GM19372 (cell line): Measurements from ENCODE around the gene NRXN2.

ENCODE experiments used
- ATAC-seq: cut with Tn5 transposase; IDR thresholded peaks from one replicate; pipeline ENCODE4 v1.9.1; 2021; ENCODE audit warnings: mild to moderate bottlenecking, low read depth, moderate library complexity; ENCODE audit not compliant: unreplicated experiment

The NRXN2 gene

DNA sequence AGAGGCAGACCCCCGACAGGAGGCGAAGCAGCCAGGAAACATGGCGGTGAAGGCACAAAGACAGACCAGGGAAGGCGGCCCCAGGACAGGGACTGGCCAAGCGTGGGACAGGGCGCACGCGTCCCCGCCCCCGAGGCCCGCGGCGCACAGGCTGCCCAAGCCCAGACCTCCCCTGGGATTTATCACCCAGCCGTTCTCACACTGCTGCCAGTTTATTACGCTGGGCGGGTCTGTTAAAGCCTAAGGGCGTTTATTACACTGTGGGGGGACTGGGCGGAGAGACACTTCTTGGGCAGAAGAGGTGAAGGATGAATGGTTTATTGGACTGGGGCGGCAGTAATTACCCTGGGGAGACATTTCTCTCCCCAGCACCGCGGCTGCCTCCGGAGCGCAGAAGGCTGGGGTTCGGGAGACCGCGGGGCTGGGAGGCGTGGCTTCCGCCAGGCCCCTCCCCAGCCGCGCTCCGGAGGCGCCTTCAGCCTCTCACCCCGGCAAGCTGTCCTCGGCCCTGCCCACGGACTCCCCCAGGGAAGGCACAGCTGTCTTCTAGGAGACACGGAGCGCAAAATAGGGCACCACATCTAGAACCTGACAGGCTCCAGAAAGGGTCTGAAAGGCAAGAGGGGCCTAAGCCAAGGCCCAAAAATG lies 84.9 kb downstream of the NRXN2 start:
- no peak for ATAC-seq

DNA sequence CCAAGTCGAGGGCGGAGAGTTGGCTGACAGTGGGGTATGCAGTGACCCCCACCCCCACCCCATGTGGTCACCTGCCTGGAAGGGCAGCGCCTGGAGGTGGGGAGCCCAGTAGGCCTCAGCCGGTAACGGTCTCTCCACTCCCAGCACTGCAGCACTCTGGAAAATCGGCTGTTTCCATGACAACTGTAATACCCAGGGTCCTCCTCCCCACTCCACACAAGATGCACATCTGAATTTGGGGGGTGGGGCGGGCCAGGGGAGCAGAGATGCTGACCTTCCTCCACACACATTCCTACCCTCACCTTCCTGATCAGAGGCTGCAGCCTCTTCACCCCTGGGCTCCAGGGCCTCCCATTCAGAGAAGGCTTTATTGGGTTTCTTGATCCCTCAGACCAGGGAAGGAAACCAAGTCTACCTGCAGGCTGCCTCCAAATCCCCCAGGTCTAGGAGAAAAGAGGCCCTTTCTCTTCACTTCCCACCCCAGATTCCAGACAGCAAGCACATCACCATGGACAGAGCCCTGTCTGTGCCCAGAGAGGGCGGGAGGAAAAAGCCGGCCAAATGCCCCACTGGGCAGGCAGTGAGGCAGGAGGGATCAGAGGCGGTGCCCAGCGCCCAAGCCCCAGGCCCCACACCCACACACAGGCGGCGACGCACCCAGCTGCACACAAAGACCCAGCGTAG lies 85.5 kb downstream of the NRXN2 start:
- no peak for ATAC-seq

DNA sequence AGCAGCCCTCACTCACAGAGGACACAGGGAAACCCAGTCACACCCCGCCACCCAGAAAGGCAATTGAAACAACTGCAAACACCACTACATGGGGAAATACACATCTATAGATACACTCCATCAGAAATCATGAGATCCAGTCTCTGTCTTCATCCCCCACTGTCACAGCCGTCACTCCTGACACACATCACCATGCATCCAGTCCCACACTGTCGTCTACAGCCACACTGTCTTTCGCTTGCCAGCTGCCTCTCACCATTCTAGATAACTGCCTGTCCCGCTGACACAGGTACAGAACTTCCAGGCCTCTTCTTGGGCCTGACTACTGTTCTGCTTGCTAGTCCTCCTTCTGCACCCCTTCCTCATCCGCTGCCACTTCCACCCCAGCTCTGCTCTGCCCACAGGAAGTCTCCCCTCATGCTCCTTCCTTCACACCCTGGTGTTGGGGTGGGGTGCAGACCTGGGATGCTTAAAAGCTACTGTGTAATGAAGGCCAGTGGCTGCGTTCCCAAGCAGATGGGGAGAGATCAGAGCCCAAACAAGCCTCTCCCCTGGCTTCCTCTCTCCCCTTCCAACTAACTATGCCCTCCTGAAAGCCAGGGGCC lies 89.3 kb downstream of the NRXN2 start:
- no peak for ATAC-seq

DNA sequence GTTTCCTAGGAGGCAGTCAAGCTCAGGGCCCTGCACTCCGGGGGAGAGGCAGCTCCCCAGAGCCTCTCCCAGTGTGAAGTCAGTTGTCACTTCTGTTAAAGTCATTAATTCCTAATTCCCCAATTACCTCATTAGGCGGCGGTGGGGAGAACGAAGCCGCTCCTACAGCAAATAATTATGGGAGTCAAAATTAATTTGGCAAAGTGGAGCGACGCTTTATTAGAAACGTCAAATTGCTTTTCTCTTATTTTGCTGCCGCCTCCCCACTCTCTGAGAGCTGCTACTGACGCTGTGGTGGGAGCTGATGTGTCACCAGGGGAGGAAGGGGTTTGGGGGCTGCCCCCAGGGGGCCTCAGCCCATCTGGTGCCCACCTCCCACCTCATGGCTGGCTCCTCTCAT lies 90.3 kb downstream of the NRXN2 start:
- no peak for ATAC-seq

DNA sequence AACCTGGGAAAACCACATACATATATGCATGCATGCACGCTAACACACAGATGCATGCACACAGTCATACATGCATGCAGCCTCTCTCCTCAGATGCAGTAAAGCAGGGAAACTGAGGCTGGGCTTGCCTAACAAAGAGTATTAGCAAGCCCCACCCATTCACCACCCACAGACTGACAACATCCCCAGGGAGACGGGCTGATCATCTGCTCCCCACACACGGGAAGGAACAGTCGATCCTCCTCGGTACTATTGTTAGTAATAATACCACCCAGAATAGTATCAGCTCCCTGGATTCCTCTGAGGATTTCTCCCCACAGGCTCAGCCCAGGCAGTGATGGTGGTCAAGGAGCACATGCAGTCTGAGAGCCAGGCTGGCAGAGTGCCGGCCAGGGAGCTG lies 90.8 kb downstream of the NRXN2 start:
- ATAC-seq = no peak

DNA sequence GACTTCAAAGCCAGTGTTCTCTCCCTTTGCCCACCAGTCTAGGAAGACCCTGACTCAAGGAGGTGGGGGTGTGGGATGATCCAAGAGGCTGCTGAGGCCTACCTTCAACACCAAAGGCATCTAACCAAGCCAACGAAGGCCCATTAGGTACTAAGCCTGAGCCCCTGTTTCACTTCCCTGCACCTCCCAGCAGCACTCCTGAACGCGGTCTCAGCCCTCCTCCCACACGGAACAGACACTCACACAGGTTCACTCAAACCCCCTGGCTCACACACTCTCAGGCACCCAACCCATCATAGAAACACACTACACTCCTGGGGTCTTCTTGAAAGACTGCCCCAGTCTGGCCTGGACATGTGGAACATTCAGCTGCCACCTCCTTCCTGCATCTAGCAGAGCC lies 91.3 kb downstream of the NRXN2 start:
- ATAC-seq = no peak

DNA sequence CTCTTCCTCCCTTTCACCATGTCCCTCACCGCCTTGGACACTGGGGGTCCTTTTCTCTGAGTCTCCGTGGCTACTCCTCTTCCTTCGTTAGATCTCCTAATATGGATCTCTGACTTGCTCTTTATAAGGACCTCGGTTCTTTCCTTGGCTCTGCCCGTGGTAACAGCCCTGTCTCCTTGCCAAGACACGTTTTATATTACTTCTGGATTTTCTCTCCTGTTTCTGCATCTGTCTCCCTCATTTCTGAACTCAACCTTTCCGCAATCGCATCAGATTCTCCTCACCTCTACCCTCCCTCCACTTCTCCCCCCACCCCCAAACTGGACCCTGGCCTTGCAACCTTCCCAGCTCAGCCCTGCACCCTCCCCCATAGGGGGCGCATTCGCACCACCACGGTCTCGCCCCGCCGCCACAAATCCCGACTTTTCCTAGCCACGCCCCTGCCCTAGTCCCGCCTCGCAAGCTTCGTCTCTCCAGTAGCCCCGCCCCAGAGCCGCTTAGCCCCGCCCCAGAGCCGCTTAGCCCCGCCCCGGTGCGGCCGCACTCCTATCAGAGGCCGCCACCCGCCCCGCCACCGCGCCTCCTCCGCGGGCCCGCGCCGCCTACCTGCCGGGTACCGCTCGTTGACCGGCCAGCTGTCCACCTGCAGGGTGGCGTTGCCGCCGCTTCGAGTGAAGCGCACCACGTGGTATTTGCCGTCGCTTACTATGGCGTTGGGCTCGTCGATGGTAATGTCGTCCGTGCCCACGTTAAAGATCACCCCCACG lies 93.0 kb downstream of the NRXN2 start:
- no peak for ATAC-seq

DNA sequence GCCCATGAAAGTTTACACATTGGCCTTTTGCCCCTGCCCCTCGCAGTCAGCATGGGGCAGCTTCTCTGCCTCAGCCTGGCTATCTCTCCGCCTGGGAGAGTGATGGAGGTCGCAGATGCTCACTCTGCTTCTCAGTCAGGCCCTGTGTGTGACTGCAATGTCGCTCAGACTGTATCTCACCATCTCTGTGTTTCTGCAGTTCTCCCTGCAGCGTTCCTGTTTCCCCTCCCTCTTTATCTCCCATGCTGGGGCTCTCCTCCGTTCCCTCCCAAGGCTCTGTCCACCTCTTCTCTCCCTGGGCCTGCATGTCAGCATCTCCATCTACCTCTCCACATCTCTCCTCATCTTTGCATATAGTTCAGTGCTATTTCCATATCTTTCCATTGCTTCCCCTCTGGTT lies 93.9 kb downstream of the NRXN2 start:
- ATAC-seq = no peak

DNA sequence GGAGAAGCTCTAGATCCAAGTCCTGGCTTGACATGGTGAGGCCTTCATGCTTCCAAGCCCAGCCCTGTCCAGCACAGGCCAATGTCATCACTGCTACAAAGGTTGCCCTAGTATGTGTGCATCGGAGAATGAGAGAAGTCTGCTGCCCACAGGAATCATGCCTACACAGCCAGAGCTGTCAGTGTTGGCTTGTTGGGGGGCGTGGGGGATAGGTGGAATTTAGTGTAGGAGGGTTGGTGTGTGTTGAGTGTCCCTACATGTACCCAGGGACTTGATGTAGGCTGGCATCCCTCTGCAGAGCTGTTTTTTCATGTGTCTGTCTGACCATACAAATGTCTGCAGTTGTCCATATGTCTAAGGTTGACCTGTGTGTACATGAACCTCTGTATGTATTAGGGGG lies 94.4 kb downstream of the NRXN2 start:
- no peak for ATAC-seq

DNA sequence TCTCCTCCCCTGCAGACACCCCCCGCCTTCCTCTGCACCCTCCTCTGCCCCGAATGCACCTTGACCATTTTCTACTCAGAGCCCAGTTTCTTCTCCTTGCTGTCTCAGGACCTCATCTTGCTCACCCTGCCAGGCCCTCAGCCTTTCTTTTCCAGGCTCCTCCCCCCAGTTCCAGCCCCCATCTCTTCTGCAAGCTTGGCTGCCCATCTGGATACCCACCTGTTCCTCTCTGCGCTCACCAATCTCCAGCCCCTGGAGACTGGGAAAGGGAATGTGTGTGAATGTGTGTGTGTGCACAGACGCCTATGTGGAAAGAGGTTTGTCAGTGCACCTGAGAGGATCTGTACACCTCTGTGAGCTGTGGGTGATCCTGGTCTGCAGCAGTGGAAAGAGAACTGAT lies 95.6 kb downstream of the NRXN2 start:
- no peak for ATAC-seq

DNA sequence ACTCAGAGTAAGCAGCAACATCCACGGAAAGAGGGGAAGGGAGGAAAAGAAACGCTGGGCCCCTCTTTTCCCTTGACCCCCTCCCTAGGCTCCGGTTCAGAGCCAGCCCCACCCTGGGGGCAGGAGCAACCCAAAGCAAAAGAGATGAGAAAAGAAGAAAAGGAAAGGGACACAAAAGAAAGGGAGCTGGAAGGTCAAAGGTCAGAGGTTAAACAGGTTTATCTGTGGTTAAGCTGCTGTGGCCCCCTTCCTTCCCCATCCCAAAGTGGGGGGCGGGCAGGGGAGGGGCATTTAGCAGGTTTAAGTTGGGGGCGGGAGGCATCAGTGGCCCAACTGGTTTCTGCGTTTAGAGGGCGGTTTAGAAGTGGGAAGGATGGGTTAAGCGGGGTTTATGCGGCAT lies 96.4 kb downstream of the NRXN2 start:
- no peak for ATAC-seq

DNA sequence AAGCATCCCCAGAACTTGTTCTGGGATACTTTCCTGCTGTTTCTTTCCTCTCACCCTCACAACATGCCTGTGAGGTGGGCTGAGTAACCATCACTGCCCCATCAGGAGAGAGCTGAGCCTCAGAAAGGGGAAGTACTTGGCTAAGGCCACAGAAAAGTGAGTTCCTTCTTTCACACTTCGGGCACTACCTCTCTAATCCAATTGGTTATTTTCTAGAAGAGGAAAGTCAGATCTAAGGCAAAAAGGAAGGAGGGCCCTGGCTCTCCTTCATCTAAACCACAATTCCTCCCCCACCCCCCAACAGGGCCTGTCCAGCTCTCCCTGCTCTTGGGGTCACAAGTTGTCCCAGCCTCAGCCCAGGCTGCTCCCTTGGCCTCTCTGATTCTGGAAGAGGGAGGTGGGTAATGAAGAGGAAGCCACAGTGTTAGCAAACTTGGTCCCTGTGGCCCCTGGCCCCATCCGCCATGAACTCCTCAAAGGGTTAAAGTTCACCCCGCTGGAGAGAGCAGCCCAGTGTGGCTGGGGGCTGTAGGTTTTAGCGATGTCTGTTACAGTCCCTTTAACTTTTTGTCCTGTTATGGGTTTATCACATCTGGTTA lies 98.0 kb downstream of the NRXN2 start:
- ATAC-seq = no peak

DNA sequence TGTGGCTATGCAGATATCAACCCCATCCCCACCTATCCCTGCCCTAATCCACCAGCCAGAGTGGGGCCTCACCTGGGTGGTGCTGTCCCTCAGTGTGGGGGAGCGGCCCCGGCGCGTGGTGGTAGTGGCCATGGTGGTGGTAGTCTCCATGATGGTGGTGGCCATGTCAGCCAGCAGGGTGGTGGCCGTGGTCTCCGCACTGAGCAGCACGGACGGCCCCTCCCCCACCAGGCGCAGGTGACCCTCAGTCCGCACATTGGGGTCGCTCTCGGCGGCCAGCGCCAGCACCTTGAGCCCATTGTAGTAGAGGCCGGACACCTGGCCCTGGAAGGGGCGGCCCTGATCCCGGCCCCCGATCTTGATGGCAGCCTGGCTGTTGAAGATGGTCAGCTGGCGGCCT lies 100.3 kb downstream of the NRXN2 start:
- ATAC-seq = no peak

DNA sequence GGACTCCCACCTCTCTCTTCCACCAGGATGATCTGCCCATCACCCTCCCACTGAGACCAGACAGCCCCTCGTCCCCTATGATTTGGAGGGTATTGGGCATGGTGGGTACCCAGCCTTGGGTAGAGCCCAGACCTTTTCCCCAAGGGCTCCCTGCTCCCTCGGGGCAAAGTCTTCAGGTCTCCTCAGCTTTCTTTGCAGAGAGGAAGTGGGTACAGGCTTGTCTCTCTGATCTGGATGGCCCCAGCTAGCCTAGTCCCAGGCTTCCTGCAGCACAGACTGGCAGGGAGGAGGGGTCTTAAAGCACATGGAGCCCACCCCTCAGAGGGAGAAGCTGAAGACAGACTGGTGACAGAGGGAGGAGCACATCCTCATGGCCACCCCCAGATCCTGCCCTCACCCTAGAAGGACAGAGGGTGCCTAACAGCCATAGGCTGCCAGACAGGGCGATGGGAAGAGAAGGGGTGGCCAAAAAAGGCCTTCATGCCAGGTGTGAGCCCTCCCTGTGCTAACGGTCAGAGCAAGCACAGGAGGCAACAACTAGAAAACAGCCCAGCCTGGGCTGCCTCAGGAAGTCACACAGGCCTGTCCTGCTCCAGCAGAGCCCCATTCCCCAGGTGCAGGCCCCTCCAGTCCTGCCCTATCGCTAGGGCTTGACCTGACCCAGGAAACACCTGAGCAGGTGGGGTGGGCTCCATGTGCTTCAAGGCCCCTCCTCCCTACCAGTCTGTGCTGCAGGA lies 101.5 kb downstream of the NRXN2 start:
- no peak for ATAC-seq

DNA sequence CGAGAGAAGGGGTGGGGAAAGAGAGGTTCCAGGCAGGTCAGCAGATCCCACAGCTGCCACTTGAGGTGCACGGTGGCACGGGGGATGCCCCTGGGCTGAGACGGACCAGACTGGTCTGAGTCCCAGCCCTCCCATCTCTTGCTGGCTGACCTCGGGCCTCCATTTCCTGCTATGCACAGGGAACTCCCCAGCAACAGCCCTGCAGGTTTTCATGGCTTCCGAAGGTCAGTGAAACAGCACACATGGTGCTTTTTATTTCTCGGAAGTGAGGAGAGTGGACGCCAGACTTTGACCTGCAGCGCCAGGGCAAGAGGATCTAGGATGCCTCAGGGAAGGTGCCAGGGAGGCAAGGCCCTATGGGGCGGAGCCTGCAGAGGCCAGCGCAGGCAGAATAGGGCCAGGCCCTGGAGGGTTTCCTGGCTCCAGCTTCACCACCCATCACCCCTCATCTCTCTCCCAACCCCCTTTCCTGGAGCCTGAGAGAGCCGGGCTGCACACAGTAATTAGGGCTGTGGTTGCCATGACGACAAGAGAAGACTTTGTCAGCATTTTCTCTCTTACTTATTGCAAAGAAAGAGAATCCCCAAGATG lies 102.5 kb downstream of the NRXN2 start:
- ATAC-seq = no peak

DNA sequence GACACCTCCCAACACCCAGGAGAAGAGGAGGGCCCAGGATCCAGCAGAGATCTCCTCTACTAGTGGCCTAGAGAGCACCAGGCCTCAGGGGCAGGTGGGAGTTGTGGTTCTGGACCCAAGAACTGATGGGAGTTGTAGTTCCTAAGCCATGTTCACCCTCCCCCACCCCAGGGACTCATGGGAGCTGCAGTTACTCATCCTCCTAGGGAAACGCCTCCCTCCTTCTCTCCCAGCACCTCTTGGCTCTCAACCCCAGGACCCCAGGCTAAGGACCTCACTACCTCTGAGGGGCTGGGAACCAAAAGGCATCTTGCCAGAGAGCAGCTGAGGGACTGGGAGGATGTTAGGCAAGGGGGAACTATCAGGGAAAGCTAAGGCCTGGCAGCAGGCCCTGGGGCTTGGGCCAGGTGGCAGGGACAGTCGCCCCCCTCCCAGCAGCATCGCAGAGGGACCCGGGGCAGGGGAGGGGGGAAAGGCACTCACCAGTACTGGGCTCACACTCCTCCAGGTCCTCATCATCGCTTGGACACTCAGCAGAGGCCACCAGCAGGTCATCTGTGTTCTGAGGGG lies 103.1 kb downstream of the NRXN2 start:
- no peak for ATAC-seq

DNA sequence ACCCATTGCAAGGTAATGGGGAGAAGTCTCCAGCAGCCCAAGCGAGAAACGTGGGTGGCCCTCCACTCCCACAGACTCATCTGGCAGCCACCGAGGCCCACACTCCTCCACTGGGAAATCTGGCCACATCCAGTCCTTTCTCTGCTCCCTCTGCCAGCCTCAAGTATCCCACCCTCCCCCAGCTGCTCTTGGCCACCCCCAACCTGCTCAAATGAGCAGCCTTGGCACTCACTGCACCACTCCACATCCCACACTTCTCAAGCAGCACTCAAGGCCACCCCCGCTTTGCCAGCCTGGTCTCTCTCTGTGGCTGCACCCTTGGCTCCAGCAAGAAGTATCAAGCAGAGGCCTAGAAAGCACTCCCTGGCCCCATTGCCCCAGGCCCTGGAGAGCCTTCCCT lies 103.8 kb downstream of the NRXN2 start:
- no peak for ATAC-seq

DNA sequence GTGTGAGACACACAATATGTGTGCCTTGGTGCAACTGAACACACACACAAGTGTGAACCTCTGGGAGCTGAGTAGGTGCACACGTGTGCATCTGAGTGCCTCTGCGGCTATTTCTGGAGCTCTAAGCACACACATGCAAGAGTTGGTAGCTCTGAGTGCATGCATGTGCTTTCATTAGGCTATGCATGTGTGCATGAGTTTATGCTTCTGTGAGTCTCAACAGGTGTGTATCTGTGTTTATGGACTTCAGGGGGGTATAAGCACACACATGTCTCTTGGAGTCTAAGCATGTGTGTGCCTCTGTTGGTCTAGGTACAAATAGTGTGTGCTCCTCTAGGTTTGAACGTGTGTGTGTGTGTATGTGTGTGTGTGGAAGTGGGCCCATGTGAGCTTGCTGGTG lies 106.2 kb downstream of the NRXN2 start:
- no peak for ATAC-seq

DNA sequence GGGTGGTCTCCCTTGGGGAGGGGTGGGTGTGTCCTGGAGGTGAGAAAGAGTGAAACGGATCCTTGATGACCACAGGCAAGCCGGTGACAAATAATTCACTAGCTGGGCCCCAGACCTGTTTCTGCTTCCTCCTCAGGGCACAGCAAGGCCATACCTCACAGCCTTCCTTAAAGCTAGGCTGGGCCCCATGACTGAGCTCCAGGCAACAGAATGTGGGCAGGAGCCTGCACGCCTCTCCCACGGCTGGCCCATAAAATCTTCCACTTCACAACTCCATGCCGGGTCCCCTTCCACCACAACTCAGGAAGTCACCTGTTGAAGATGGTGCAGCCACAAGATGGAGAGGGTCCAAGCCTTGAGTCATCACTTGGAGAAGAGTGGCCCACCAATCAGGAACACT lies 108.1 kb downstream of the NRXN2 start:
- no peak for ATAC-seq

DNA sequence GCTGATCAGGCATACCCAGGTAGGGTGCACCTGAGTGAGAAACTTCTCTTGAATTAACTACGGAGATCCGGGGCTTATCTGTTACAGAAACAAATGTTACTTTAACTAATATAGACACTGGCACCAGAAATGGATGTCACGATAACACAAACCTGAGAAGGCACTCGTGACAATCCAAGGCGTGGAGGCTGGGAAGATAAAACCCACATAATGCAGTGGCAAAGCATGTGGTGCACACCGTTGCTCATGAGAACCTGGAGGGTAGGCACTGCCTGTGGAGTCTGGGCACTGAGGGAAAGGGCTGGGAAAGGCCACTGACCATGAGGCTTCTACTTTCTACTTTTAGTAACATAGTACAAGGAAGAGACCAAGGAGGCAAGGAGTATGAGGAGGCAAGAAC lies 109.3 kb downstream of the NRXN2 start:
- ATAC-seq = no peak
